ENCODE data around the gene NAPA. TPM values are rescaled to one million over a fixed set of nuclear protein-coding genes. Genes with fewer than 3 reads are reported as not detected.
A peak's percentile ranks its signal among the peaks of the same experiment; 100 is the strongest.

The NAPA gene
- total and polyA plus RNA-seq, 10 of the 15 experiments (the other 5 are each of a cell fraction or from before 2014, with no cell fraction given) = 8.2 to 193 (median 102) TPM

GRCh38 chr19:47540748-47541147 is 25.9 kb upstream of the NAPA start:
- BruUV-seq (replicated peaks) = no TSS peak
- no peak overlapping the region for H3K4me3 ChIP-seq
- ChIA-PET POLR2A (interaction anchor here (0.5 kb wide), 1 partner anchor 15 kb away, joined by 5 read pairs; no protein-coding TSS in a partner anchor), SMC1A (ENCODE audit: uncharacterized antibody, unreplicated experiment) (interaction anchor here (0.6 kb wide), 2 partner anchors 22 to 108 kb away, joined by 3 read pairs; no protein-coding TSS in a partner anchor), RAD21 (ENCODE audit: unreplicated experiment) (interaction anchor here (1.7 kb wide), 1 partner anchor 25 kb away, joined by 7 read pairs; no protein-coding TSS in a partner anchor), CTCF (interaction anchor here (0.9 to 1.1 kb wide), 5 partner anchors 11 to 104 kb away, joined by 3 to 4 read pairs (median 3); no protein-coding TSS in a partner anchor)
- no peaks in the 10 kb centered on the region for H3K36me3 ChIP-seq (ENCODE audit: control insufficient read depth in 2 of 2, insufficient read depth in 2 of 2, low read length in 1 of 2)
- ATAC-seq = peak; percentile 63
- no peak overlapping the region for H3K4me2 ChIP-seq (ENCODE audit: control insufficient read depth, insufficient read depth)
- 55% methylated on average over 4 of the region's 4 CpGs for WGBS (ENCODE audit: insufficient coverage, insufficient replicate concordance, low lambda C conversion rate, missing lambda C conversion rate)
- no peak overlapping the region for H2AFZ ChIP-seq (ENCODE audit: control insufficient read depth, low read depth, low read length)
- H3K9me3 ChIP-seq (replicated peaks; ENCODE audit: control insufficient read depth, insufficient read depth, low read length) = no peaks in the 10 kb centered on the region
- TF ChIP-seq TCF12 (IDR thresholded peaks at IDR 0.05; ENCODE audit: low read depth, low read length) (no peak), RAD21 (IDR thresholded peaks at IDR 0.05; ENCODE audit: insufficient read depth, low read depth, low read length) (peak; percentile 48), SMARCA5 (IDR thresholded peaks at IDR 0.05) (no peak), NR2F1 (conservative IDR thresholded peaks at IDR 0.05) (no peak), TCF3 (IDR thresholded peaks at IDR 0.05; ENCODE audit: borderline replicate concordance, insufficient read depth, low read depth, low read length) (no peak), MLLT1 (IDR thresholded peaks at IDR 0.05) (no peak), E2F8 (IDR thresholded peaks at IDR 0.05; ENCODE audit: low read depth, partially characterized antibody) (no peak), MTA3 (IDR thresholded peaks at IDR 0.05; ENCODE audit: borderline replicate concordance, low read length) (no peak), FOXM1 (IDR thresholded peaks at IDR 0.05; ENCODE audit: low read depth, low read length) (no peak), SMAD5 (IDR thresholded peaks at IDR 0.05; ENCODE audit: low read depth) (no peak), SKIL (IDR thresholded peaks at IDR 0.05; ENCODE audit: low read depth, poor library complexity, severe bottlenecking) (no peak), SMC3 (IDR thresholded peaks at IDR 0.05; ENCODE audit: borderline replicate concordance, low read length) (peak; percentile 22; the same call in 1 of the 2 replicates), CTCF (IDR thresholded peaks at IDR 0.05 in 2 of 3, conservative IDR thresholded peaks at IDR 0.05 in 1 of 3; ENCODE audit: control insufficient read depth in 2 of 3, extremely low read depth in 1 of 3, insufficient read depth in 1 of 3, low read depth in 3 of 3, low read length in 3 of 3) (peak; percentile 20 to 38 (median 26); a peak in 2 of 6 replicates)
- no peak overlapping the region for H3K9ac ChIP-seq (ENCODE audit: control insufficient read depth, insufficient read depth, low read length)
- peaks cover 2% of the 10 kb centered on the region in 2 experiments; a peak in 1 of 4 replicates for H3K27me3 ChIP-seq (replicated peaks in 1 of 2; ENCODE audit: control insufficient read depth in 2 of 2, insufficient read depth in 2 of 2, low read length in 1 of 2)
- FAIRE-seq = no peak
- intact Hi-C loops (cut with micrococcal nuclease; ENCODE audit: unreplicated experiment) (no loop called here), in situ Hi-C loops (cut with MboI) (no loop called here)
- H3K79me2 ChIP-seq (ENCODE audit: control insufficient read depth, insufficient read depth, low read length) = no peaks in the 10 kb centered on the region
- H4K20me1 ChIP-seq (ENCODE audit: control insufficient read depth, insufficient read depth) = no peaks in the 10 kb centered on the region
- no peak for DNase-seq (ENCODE audit: low read depth, low spot score)
- no peak overlapping the region for H3K27ac ChIP-seq (ENCODE audit: control insufficient read depth, insufficient read depth)
- H3K4me1 ChIP-seq (ENCODE audit: control insufficient read depth, insufficient read depth, low read length) = no peaks in the 10 kb centered on the region

All from GM12878 (cell line).